Measurements from ENCODE around the gene PLIN3.
"Not testable (repeated sequence)": the region's sequence is repeated elsewhere in the genome, so short reads cannot be mapped to it uniquely, and the experiment has no call there.

Gene PLIN3

GRCh38 chr19:4889034-4889815, 21.8 kb upstream of the PLIN3 start:
- no peak for DNase-seq

GRCh38 chr19:4887803-4888202, 20.3 kb upstream of the PLIN3 start:
- not testable (repeated sequence) for DNase-seq

- DNase-seq: not testable (repeated sequence)
Measured at GRCh38 chr19:4884993-4885392, 17.5 kb upstream of the PLIN3 start.

- DNase-seq: not testable (repeated sequence)
Measured at GRCh38 chr19:4882874-4883273, 15.4 kb upstream of the PLIN3 start.

- DNase-seq: no peak
Measured at GRCh38 chr19:4879041-4879440, 11.6 kb upstream of the PLIN3 start.

- DNase-seq: peak in 1 of 2 donors; percentile 17
Measured at GRCh38 chr19:4878491-4878968, 11.1 kb upstream of the PLIN3 start.

- no peak for DNase-seq
Measured at GRCh38 chr19:4877753-4878490, 10.5 kb upstream of the PLIN3 start.

- DNase-seq: no peak
Measured at GRCh38 chr19:4873930-4874329, 6.5 kb upstream of the PLIN3 start.

GRCh38 chr19:4871711-4872110, 4.2 kb upstream of the PLIN3 start:
- no peak for DNase-seq

- DNase-seq: peak; percentile 26 to 28
Measured at GRCh38 chr19:4870025-4870700, 2.7 kb upstream of the PLIN3 start.

- DNase-seq: no peak
Measured at GRCh38 chr19:4868286-4868834, 893 bp upstream of the PLIN3 start.

- DNase-seq: peak; percentile 48 to 56
Measured at GRCh38 chr19:4866595-4867424, 657 bp downstream of the PLIN3 start.

- DNase-seq: no peak
Measured at GRCh38 chr19:4861147-4861546, 6.3 kb downstream of the PLIN3 start.

- DNase-seq: no peak
Measured at GRCh38 chr19:4859697-4860096, 7.8 kb downstream of the PLIN3 start.

GRCh38 chr19:4856468-4856867, 11.0 kb downstream of the PLIN3 start:
- DNase-seq: not testable (repeated sequence)

- DNase-seq: not testable (repeated sequence)
Measured at GRCh38 chr19:4853506-4853905, 14.0 kb downstream of the PLIN3 start.

- DNase-seq: no peak
Measured at GRCh38 chr19:4852484-4852883, 15.0 kb downstream of the PLIN3 start.

- peak; percentile 82 to 83 for DNase-seq
Measured at GRCh38 chr19:4851551-4852290, 15.7 kb downstream of the PLIN3 start.

GRCh38 chr19:4849019-4849418, 18.4 kb downstream of the PLIN3 start:
- DNase-seq: no peak

GRCh38 chr19:4847190-4847973, 20.1 kb downstream of the PLIN3 start:
- no peak for DNase-seq

GRCh38 chr19:4845975-4846374, 21.5 kb downstream of the PLIN3 start:
- not testable (repeated sequence) for DNase-seq

Data from stimulated activated CD4-positive, alpha-beta T cell treated with anti-CD3 and anti-CD28 coated beads, Interleukin-2, amount 100 ng/mL, for 24 hours (primary cell).